K562 (cell line): ENCODE measurements around the gene NAPB. TPM values are rescaled to one million over a fixed set of nuclear protein-coding genes. Genes with fewer than 3 reads are reported as not detected.
"Not testable (repeated sequence)": the region's sequence is repeated elsewhere in the genome, so short reads cannot be mapped to it uniquely, and the experiment has no call there.

Experiments used
- ATAC-seq: fragments of 200-7000 bp; cut with Tn5 transposase; 3 replicates; pipeline ENCODE4 v1.9.1; 2020; ENCODE audit warnings: moderate library complexity
- BruUV-seq: library from RNA; stranded (reverse); fragments of 400-500 nt; replicated peaks from 2 replicates; lab custom pipeline; 2021; lab: Mats Ljungman, UMichigan
- CTCF ChIA-PET: fragments of 300-600 bp; formaldehyde crosslinking; extraction: SDS; loops from one replicate; lab custom pipeline; 2021; ENCODE audit warnings: low intra/inter-chr PET ratio; lab: Yijun Ruan, JAX
- POLR2A ChIA-PET: fragments of 300-600, 350-650 bp; sonication (Branson Sonifier 250); formaldehyde crosslinking; extraction: SDS; loops from one replicate; lab custom pipeline; 2021; ENCODE audit warnings: antibody characterized with exemption, inconsistent platforms; lab: Yijun Ruan, JAX
- DNase-seq, 4 experiments: peaks; one replicate each; pipeline versions ENCODE4 v3.0.0 to v3.0.0-alpha.2; 2011 to 2018; ENCODE audit warnings: low spot score in 3 of 4, mixed read lengths in 3 of 4; ENCODE audit errors: extremely low read depth in 1 of 4
- FAIRE-seq: peaks from 2 replicates; lab custom pipeline; 2011; peaks lifted over from hg19 to GRCh38; lab: Jason Lieb, UNC
- H2AFZ ChIP-seq: 2 replicates; pipeline ENCODE4 v1.6.0; 2011; ENCODE audit warnings: low read depth, low read length, control low read depth, inconsistent platforms
- H3K27ac ChIP-seq: fragments of 200-600 bp; 3 replicates; pipeline ENCODE4 v1.8.0; 2011; ENCODE audit warnings: low read depth, mild to moderate bottlenecking, control low read depth, inconsistent platforms, low read length, moderate library complexity, mixed read lengths; ENCODE audit errors: extremely low read depth
- H3K27me3 ChIP-seq, 2 experiments: fragments of 300-600 bp in 1 of 2; 2 replicates in 1 of 2; 3 replicates in 1 of 2; pipeline versions ENCODE4 v1.6.0 to v1.8.0; 2011; ENCODE audit warnings: inconsistent platforms in 2 of 2, low read length in 2 of 2, mild to moderate bottlenecking in 1 of 2, mixed read lengths in 1 of 2, moderate library complexity in 1 of 2; ENCODE audit not compliant: control insufficient read depth in 2 of 2, insufficient read depth in 2 of 2
- H3K36me3 ChIP-seq: fragments of 300-600 bp; 3 replicates; pipeline ENCODE4 v1.8.0; 2011; ENCODE audit warnings: mild to moderate bottlenecking, low read length, inconsistent platforms; ENCODE audit not compliant: control insufficient read depth, insufficient read depth
- H3K4me1 ChIP-seq, 2 experiments: fragments of 200-600 bp in 1 of 2; replicated peaks in 1 of 2; 2 replicates in 1 of 2; 3 replicates in 1 of 2; pipeline versions ENCODE4 v1.5.1 to v1.8.0; 2011; ENCODE audit warnings: inconsistent platforms in 2 of 2, low read length in 2 of 2, mild to moderate bottlenecking in 1 of 2, mixed read lengths in 1 of 2, moderate library complexity in 1 of 2; ENCODE audit not compliant: control insufficient read depth in 2 of 2, insufficient read depth in 2 of 2
- H3K4me2 ChIP-seq: 2 replicates; pipeline ENCODE4 v1.6.1; 2011; ENCODE audit warnings: low read length, control low read depth, inconsistent platforms, mixed read lengths; ENCODE audit not compliant: insufficient read depth
- H3K4me3 ChIP-seq: fragments of 200-600 bp; sonication (generic), shearing (Covaris generic); 2 replicates; pipeline ENCODE4 v1.5.1; 2016; ENCODE audit warnings: control low read depth, inconsistent platforms
- H3K79me2 ChIP-seq: fragments of 200-600 bp; 3 replicates; pipeline ENCODE4 v1.8.0; 2011; ENCODE audit warnings: low read length, inconsistent platforms; ENCODE audit not compliant: control insufficient read depth, insufficient read depth
- H3K9ac ChIP-seq, 2 experiments: 2 replicates each; pipeline versions ENCODE4 v1.6.0 to v1.6.1; 2011; ENCODE audit warnings: low read depth in 2 of 2, low read length in 2 of 2, control low read depth in 1 of 2, inconsistent platforms in 1 of 2, mild to moderate bottlenecking in 1 of 2, mixed read lengths in 1 of 2; ENCODE audit not compliant: insufficient read depth in 1 of 2
- H3K9me1 ChIP-seq: one replicate; pipeline ENCODE4 v1.6.0; 2011; ENCODE audit warnings: inconsistent platforms, mild to moderate bottlenecking, low read length, moderate library complexity; ENCODE audit not compliant: control insufficient read depth, insufficient read depth
- H3K9me3 ChIP-seq: replicated peaks from 2 replicates; pipeline ENCODE4 v1.5.1; 2011; ENCODE audit warnings: low read depth, low read length, inconsistent platforms; ENCODE audit not compliant: control insufficient read depth, insufficient read depth
- H4K20me1 ChIP-seq: replicated peaks from 2 replicates; pipeline ENCODE4 v1.6.1; 2011; ENCODE audit warnings: low read length, inconsistent platforms, mixed read lengths; ENCODE audit not compliant: control insufficient read depth, insufficient read depth
- GATA2 ChIP-seq: sonication (generic); formaldehyde crosslinking; IDR thresholded peaks from 2 replicates; pipeline ENCODE4 v1.4.0; 2020; ENCODE audit warnings: mild to moderate bottlenecking, missing genetic modification reagents
- RBM25 ChIP-seq: fragments of 200-400 bp; formaldehyde crosslinking; IDR thresholded peaks from 2 replicates; pipeline ENCODE4 v1.6.1; 2018; ENCODE audit warnings: low read length, low read depth, moderate library complexity; ENCODE audit not compliant: severe bottlenecking
- ZNF197 ChIP-seq: fragments of 200-800 bp; sonication (Bioruptor generic); IDR thresholded peaks from 2 replicates; pipeline ENCODE4 v1.6.1; 2016; ENCODE audit warnings: low read depth, missing genetic modification characterization, missing compliant biosample characterization
- WGBS: fragments of 100-300 bp; shearing (Covaris generic); methylation state at CpG from one replicate; pipeline ENCODE4 v1.1.6; 2016; ENCODE audit warnings: low coverage, mixed read lengths; ENCODE audit not compliant: insufficient coverage; ENCODE audit errors: missing lambda C conversion rate; 5-methylcytosine and 5-hydroxymethylcytosine counted together
- in situ Hi-C: fragments of 300-500 bp; cut with MboI; formaldehyde crosslinking; loops from 4 replicates; pipeline ENCODE4 v1.15.0; 2018; ENCODE audit warnings: inconsistent platforms, mixed read lengths
- intact Hi-C: fragments of 100-400 bp; cut with micrococcal nuclease; formaldehyde crosslinking; loops from 2 replicates; pipeline ENCODE4 v1.14.2; 2022
- polyA plus RNA-seq, 8 experiments: library from polyadenylated mRNA; depleted of rRNA in 4 of 8; stranded (reverse) in 5 of 8; unstranded in 3 of 8; fragments of >200 nt; fragmentation: Nextera tagmentation in 2 of 8; fragmentation: Illumina TruSeq in 1 of 8; extraction: Ambion mirVana in 2 of 8; extraction: Trizol in 1 of 8; gene quantifications; 2 replicates each; pipeline versions ENCODE4 v1.2.1 to v1.2.3, GENCODE V29; 2011 to 2014; ENCODE audit warnings: inconsistent platforms in 1 of 8, missing spikeins in 1 of 8
- total RNA-seq, 7 experiments: library from RNA; depleted of rRNA in 6 of 7; stranded (reverse); fragments of >200 nt in 6 of 7; fragmentation: Illumina TruSeq in 2 of 7; extraction: Trizol in 2 of 7; gene quantifications; 2 replicates each; pipeline versions ENCODE4 v1.2.1 to v1.2.3, GENCODE V29; 2011 to 2021; ENCODE audit warnings: low replicate concordance in 1 of 7

Gene NAPB
- total and polyA plus RNA-seq, 9 of the 15 experiments (the other 6 are each of a cell fraction or from before 2014, with no cell fraction given) = 1.4 to 7.7 (median 5.2) TPM

DNA sequence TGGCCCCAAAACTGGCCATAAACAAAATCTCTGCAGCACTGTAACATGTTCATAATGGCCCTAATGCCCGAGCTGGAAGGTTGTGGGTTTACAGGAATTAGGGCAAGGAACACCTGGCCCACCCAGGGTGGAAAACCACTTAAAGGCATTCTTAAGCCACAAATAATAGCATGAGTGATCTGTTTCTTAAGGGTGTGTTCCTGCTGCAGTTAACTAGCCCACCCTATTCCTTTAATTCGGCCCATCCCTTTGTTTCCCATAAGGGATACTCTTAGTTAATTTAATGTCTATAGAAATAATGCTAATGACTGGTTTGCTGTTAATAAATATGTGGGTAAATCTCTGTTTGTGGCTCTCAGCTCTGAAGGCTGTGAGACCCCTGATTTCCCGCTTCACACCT, 45.7 kb upstream of the NAPB start:
- H3K9me3 ChIP-seq, H3K4me2 ChIP-seq, ATAC-seq, H3K36me3 ChIP-seq, H3K4me1 ChIP-seq, POLR2A ChIA-PET, H3K79me2 ChIP-seq, H3K27me3 ChIP-seq, FAIRE-seq, H3K9ac ChIP-seq, H3K9me1 ChIP-seq, BruUV-seq, DNase-seq, H3K27ac ChIP-seq, H4K20me1 ChIP-seq, H3K4me3 ChIP-seq, H2AFZ ChIP-seq, intact Hi-C loops, in situ Hi-C loops: not testable (repeated sequence)
- CTCF ChIA-PET = interaction anchor here (0.7 kb wide), 1 partner anchor 337 kb away, joined by 3 read pairs; no protein-coding TSS in a partner anchor
- WGBS = 0% methylated on average over 3 of the region's 3 CpGs

DNA sequence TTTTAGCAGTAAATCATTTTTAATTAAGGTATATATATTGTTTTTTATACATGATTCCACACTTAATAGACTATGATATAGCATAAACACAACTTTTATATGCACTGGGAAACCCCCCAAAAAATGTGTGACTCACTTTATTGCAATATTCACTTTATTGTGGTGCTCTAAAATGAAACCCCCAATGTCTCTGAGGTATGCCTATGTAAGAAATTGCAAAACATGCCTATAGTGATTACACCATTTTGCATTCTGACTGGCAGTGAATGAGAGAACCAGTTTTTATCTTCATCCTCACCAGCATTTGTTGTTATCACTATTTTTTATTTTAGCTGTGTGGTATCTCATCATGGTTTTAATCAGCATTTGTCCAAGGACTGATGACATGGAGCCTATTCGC, 39.9 kb upstream of the NAPB start:
- Histone ChIP-seq H3K9ac (no peak overlapping the region), H3K36me3 (no peaks in the 10 kb centered on the region), H3K4me3 (no peak overlapping the region), H3K4me1 (no peaks in the 10 kb centered on the region), H3K79me2 (no peaks in the 10 kb centered on the region), H4K20me1 (no peaks in the 10 kb centered on the region), H3K27ac (no peak overlapping the region), H3K9me3 (no peaks in the 10 kb centered on the region), H3K4me2 (no peak overlapping the region), H3K27me3 (peaks cover 0 to 4% of the 10 kb centered on the region in 2 experiments; a peak in 2 of 5 replicates), H2AFZ (no peak overlapping the region)
- no peak for FAIRE-seq
- intact Hi-C loops (no loop called here), in situ Hi-C loops (no loop called here)
- POLR2A ChIA-PET = no interaction called here
- DNase-seq = no peak
- CTCF ChIA-PET = no interaction called here
- peak; percentile 57 for TF ChIP-seq RBM25
- TF ChIP-seq GATA2 (CRISPR knock-in tag) = no peak
- no peak for TF ChIP-seq ZNF197
- TF ChIP-seq, all 486 proteins: peak for 1
- no peak for ATAC-seq
- no peaks in the 10 kb centered on the region for H3K9me1 ChIP-seq
- no TSS peak for BruUV-seq
- 0% methylated on average over 1 of the region's 1 CpG for WGBS
